HCT116 (cell line): ENCODE data around the gene SDCBP2. TPM values are rescaled to one million over a fixed set of nuclear protein-coding genes. Genes with fewer than 3 reads are reported as not detected.

ENCODE experiments used
- ATAC-seq: fragments of 200-7000 bp; cut with Tn5 transposase; 2 replicates; pipeline ENCODE4 v1.9.1; 2020; ENCODE audit warnings: mild to moderate bottlenecking, moderate library complexity
- BruUV-seq: library from RNA; stranded (reverse); fragments of 400-500 nt; replicated peaks from 2 replicates; lab custom pipeline; 2021; lab: Mats Ljungman, UMichigan
- CTCF ChIA-PET: fragments of 300-600 bp; sonication (Branson Sonifier 250); formaldehyde crosslinking; loops from one replicate; lab custom pipeline; 2021; ENCODE audit warnings: antibody characterized with exemption; lab: Charles Lee
- POLR2A ChIA-PET: fragments of 300-600, 350-600 bp; sonication (Branson Sonifier 250); formaldehyde crosslinking; loops from one replicate; lab custom pipeline; 2021; ENCODE audit warnings: antibody characterized with exemption; lab: Charles Lee
- RAD21 ChIA-PET, 2 experiments: fragments of 300-600 bp; sonication (Branson Sonifier 250); formaldehyde crosslinking; loops; one replicate each; lab custom pipeline; 2023; ENCODE audit warnings: low total read pairs in 2 of 2; ENCODE audit not compliant: uncharacterized antibody in 2 of 2, unreplicated experiment in 2 of 2, low non-redundant PET in 1 of 2; lab: Charles Lee
- DNase-seq: peaks from one replicate; pipeline ENCODE4 v3.0.0-alpha.2; 2010; ENCODE audit warnings: low read depth, low spot score
- H2AFZ ChIP-seq: fragments of 200-600 bp; shearing (Covaris generic), sonication (generic); 2 replicates; pipeline ENCODE4 v1.6.1; 2017; ENCODE audit warnings: low read depth, mixed run types, mixed read lengths, antibody characterized with exemption, low read length; ENCODE audit not compliant: poor library complexity, severe bottlenecking
- H3K27ac ChIP-seq: 2 replicates; pipeline ENCODE4 v1.5.1; 2012; ENCODE audit warnings: low read depth, low read length
- H3K27me3 ChIP-seq: fragments of 200-600 bp; sonication (generic); 2 replicates; pipeline ENCODE4 v1.6.1; 2016; ENCODE audit warnings: mixed run types, low read length, mixed read lengths; ENCODE audit not compliant: insufficient read depth
- H3K36me3 ChIP-seq, 2 experiments: fragments of 200-500 bp in 1 of 2; fragments of 200-600 bp in 1 of 2; sonication (Bioruptor generic) in 1 of 2; sonication (generic) in 1 of 2; 2 replicates each; pipeline versions ENCODE4 v1.5.1 to v1.6.1; 2014 to 2016; ENCODE audit warnings: low read length in 2 of 2, inconsistent platforms in 1 of 2, mixed read lengths in 1 of 2, mixed run types in 1 of 2; ENCODE audit not compliant: insufficient read depth in 2 of 2, control insufficient read depth in 1 of 2
- H3K4me1 ChIP-seq, 2 experiments: fragments of 200-600 bp in 1 of 2; sonication (generic) in 1 of 2; 2 replicates each; pipeline versions ENCODE4 v1.5.1 to v1.6.1; 2012 to 2017; ENCODE audit warnings: low read length in 2 of 2, inconsistent platforms in 1 of 2, mild to moderate bottlenecking in 1 of 2, mixed read lengths in 1 of 2, mixed run types in 1 of 2, moderate library complexity in 1 of 2; ENCODE audit not compliant: insufficient read depth in 2 of 2, control insufficient read depth in 1 of 2
- H3K4me2 ChIP-seq: fragments of 200-600 bp; sonication (generic); 2 replicates; pipeline ENCODE4 v1.6.1; 2017; ENCODE audit warnings: mixed run types, low read length, mixed read lengths
- H3K4me3 ChIP-seq, 2 experiments: fragments of 200-600 bp in 1 of 2; sonication (generic) in 1 of 2; replicated peaks in 1 of 2; 2 replicates each; pipeline ENCODE4 v1.5.1; 2011 to 2016; ENCODE audit warnings: low read length in 2 of 2, control low read depth in 1 of 2, low read depth in 1 of 2, mild to moderate bottlenecking in 1 of 2, mixed read lengths in 1 of 2, mixed run types in 1 of 2
- H3K79me2 ChIP-seq: fragments of 200-600 bp; sonication (generic); 2 replicates; pipeline ENCODE4 v1.6.1; 2017; ENCODE audit warnings: mild to moderate bottlenecking, mixed run types, low read length, moderate library complexity, mixed read lengths; ENCODE audit not compliant: insufficient read depth
- H3K9ac ChIP-seq: fragments of 200-600 bp; sonication (generic); 2 replicates; pipeline ENCODE4 v1.6.1; 2016; ENCODE audit warnings: low read length, mixed read lengths
- H3K9me2 ChIP-seq: fragments of 200-600 bp; sonication (generic), shearing (Covaris generic); 2 replicates; pipeline ENCODE4 v1.6.1; 2017; ENCODE audit warnings: mixed run types, mild to moderate bottlenecking, moderate library complexity; ENCODE audit not compliant: insufficient read depth
- H3K9me3 ChIP-seq, 2 experiments: fragments of 200-500 bp in 1 of 2; fragments of 200-600 bp in 1 of 2; sonication (Bioruptor generic) in 1 of 2; sonication (generic) in 1 of 2; 2 replicates each; pipeline ENCODE4 v1.6.1; 2014 to 2017; ENCODE audit warnings: low read length in 2 of 2, mixed read lengths in 2 of 2, inconsistent platforms in 1 of 2, low read depth in 1 of 2, mild to moderate bottlenecking in 1 of 2, mixed run types in 1 of 2, moderate library complexity in 1 of 2; ENCODE audit not compliant: control insufficient read depth in 1 of 2, insufficient read depth in 1 of 2
- H4K20me1 ChIP-seq: fragments of 200-600 bp; sonication (generic), shearing (Covaris generic); 2 replicates; pipeline ENCODE4 v1.6.1; 2017; ENCODE audit warnings: mixed run types, mild to moderate bottlenecking, moderate library complexity; ENCODE audit not compliant: insufficient read depth
- CBX3 ChIP-seq: IDR thresholded peaks from 2 replicates; pipeline ENCODE4 v1.6.1; 2012; ENCODE audit warnings: low read depth
- CTCF ChIP-seq, 3 experiments: fragments of 200-600 bp in 1 of 3; sonication (generic) in 1 of 3; IDR thresholded peaks in 2 of 3; conservative IDR thresholded peaks in 1 of 3; 2 replicates each; pipeline ENCODE4 v1.5.1; 2012 to 2017; ENCODE audit warnings: low read depth in 2 of 3, low read length in 2 of 3, antibody characterized with exemption in 1 of 3, borderline replicate concordance in 1 of 3, control low read depth in 1 of 3, mild to moderate bottlenecking in 1 of 3, mixed read lengths in 1 of 3, mixed run types in 1 of 3, moderate library complexity in 1 of 3; ENCODE audit not compliant: insufficient read depth in 1 of 3
- JUND ChIP-seq: IDR thresholded peaks from 2 replicates; pipeline ENCODE4 v1.6.1; 2012
- POLR2AphosphoS5 ChIP-seq: IDR thresholded peaks from 2 replicates; pipeline ENCODE4 v1.6.1; 2011; ENCODE audit warnings: mild to moderate bottlenecking, low read depth, low read length, moderate library complexity
- SRF ChIP-seq: IDR thresholded peaks from 2 replicates; pipeline ENCODE4 v1.6.1; 2012; ENCODE audit warnings: low read depth
- TCF7L2 ChIP-seq: IDR thresholded peaks from 2 replicates; pipeline ENCODE4 v1.7.0; 2011; ENCODE audit warnings: borderline replicate concordance, inconsistent platforms; ENCODE audit not compliant: insufficient read depth, insufficient read length; ENCODE audit errors: extremely low read depth
- YY1 ChIP-seq: IDR thresholded peaks from 2 replicates; pipeline ENCODE4 v1.6.1; 2011; ENCODE audit warnings: low read length, low read depth, moderate library complexity, mild to moderate bottlenecking; ENCODE audit not compliant: insufficient replicate concordance; ENCODE audit errors: extremely low read depth
- ZNF274 ChIP-seq: fragments of 200-500 bp; sonication (Bioruptor generic); IDR thresholded peaks from 2 replicates; pipeline ENCODE4 v1.6.1; 2014; ENCODE audit warnings: mild to moderate bottlenecking, low read depth, low read length, inconsistent platforms
- intact Hi-C: fragments of 100-400 bp; cut with micrococcal nuclease; formaldehyde crosslinking; loops from 2 replicates; pipeline ENCODE4 v1.10.0; 2022
- total RNA-seq: library from RNA; stranded (reverse); gene quantifications from one replicate; pipeline ENCODE4 v1.2.1, GENCODE V29; 2021; ENCODE audit not compliant: unreplicated experiment

SDCBP2 gene
- total RNA-seq, 1 experiment from 2014 or later, result 3.4 TPM

GRCh38 chr20:1273366-1273765 lies 55.6 kb downstream of the SDCBP2 start:
- H3K9ac ChIP-seq, result no peak overlapping the region
- intact Hi-C loops, result no loop called here
- BruUV-seq, result no TSS peak
- H3K9me3 ChIP-seq, result no peaks in the 10 kb centered on the region
- TF ChIP-seq YY1 (no peak), ZNF274 (no peak), CBX3 (no peak), SRF (no peak), POLR2AphosphoS5 (no peak), CTCF (IDR thresholded peaks at IDR 0.05 in 2 of 3, conservative IDR thresholded peaks at IDR 0.05 in 1 of 3; ENCODE audit: borderline replicate concordance in 1 of 3, insufficient read depth in 1 of 3, low read depth in 2 of 3, low read length in 2 of 3) (no peak), TCF7L2 (no peak), JUND (no peak)
- RAD21 ChIA-PET, result no interaction called here
- ATAC-seq (no peak), DNase-seq (no peak)
- CTCF ChIA-PET, result no interaction called here
- H3K9me2 ChIP-seq, result no peaks in the 10 kb centered on the region
- no peak overlapping the region for H2AFZ ChIP-seq
- no peaks in the 10 kb centered on the region for H3K27me3 ChIP-seq
- no peaks in the 10 kb centered on the region for H3K4me1 ChIP-seq
- H4K20me1 ChIP-seq, result no peaks in the 10 kb centered on the region
- no peaks in the 10 kb centered on the region for H3K79me2 ChIP-seq
- no peaks in the 10 kb centered on the region for H3K36me3 ChIP-seq
- H3K4me2 ChIP-seq, result no peak overlapping the region
- H3K4me3 ChIP-seq, result no peak overlapping the region
- POLR2A ChIA-PET, result no interaction called here
- no peak overlapping the region for H3K27ac ChIP-seq
